H9 (cell line): ENCODE measurements around the gene ADARB2. TPM values are rescaled to one million over a fixed set of nuclear protein-coding genes. Genes with fewer than 3 reads are reported as not detected.
A peak's percentile ranks its signal among the peaks of the same experiment; 100 is the strongest.

Experiments
- DNase-seq: peaks from one replicate; pipeline ENCODE4 v3.0.0-alpha.2; 2017
- H2AFZ ChIP-seq: one replicate; pipeline ENCODE4 v1.6.1; 2013; ENCODE audit warnings: mild to moderate bottlenecking, low read length, control low read depth, moderate library complexity
- H2AK5ac ChIP-seq: 2 replicates; pipeline ENCODE4 v1.6.1; 2013; ENCODE audit warnings: low read length, control low read depth, mixed read lengths; ENCODE audit not compliant: insufficient read length
- H2BK120ac ChIP-seq: one replicate; pipeline ENCODE4 v1.6.1; 2013; ENCODE audit warnings: low read depth, mild to moderate bottlenecking, low read length, control low read depth, inconsistent platforms; ENCODE audit not compliant: poor library complexity, severe bottlenecking
- H2BK12ac ChIP-seq: 2 replicates; pipeline ENCODE4 v1.6.1; 2013; ENCODE audit warnings: low read length, control low read depth, mixed read lengths, low read depth; ENCODE audit not compliant: insufficient read length
- H2BK15ac ChIP-seq: 2 replicates; pipeline ENCODE4 v1.6.1; 2013; ENCODE audit warnings: low read depth, low read length, control low read depth
- H2BK20ac ChIP-seq: one replicate; pipeline ENCODE4 v1.6.1; 2013; ENCODE audit warnings: low read depth, mild to moderate bottlenecking, low read length, control low read depth, inconsistent platforms; ENCODE audit not compliant: poor library complexity, severe bottlenecking
- H2BK5ac ChIP-seq: 2 replicates; pipeline ENCODE4 v1.6.1; 2013; ENCODE audit warnings: low read length, control low read depth, mixed read lengths; ENCODE audit not compliant: insufficient read length
- H3K14ac ChIP-seq: 2 replicates; pipeline ENCODE4 v1.6.1; 2013; ENCODE audit warnings: low read length, control low read depth; ENCODE audit not compliant: insufficient read depth
- H3K18ac ChIP-seq: 2 replicates; pipeline ENCODE4 v1.6.1; 2013; ENCODE audit warnings: low read depth, mild to moderate bottlenecking, mixed read lengths, low read length, control low read depth; ENCODE audit not compliant: insufficient read length
- H3K23ac ChIP-seq: 2 replicates; pipeline ENCODE4 v1.6.1; 2013; ENCODE audit warnings: low read length, control low read depth, mixed read lengths, low read depth; ENCODE audit not compliant: insufficient read length
- H3K23me2 ChIP-seq: 2 replicates; pipeline ENCODE4 v1.6.1; 2013; ENCODE audit warnings: low read depth, mild to moderate bottlenecking, mixed read lengths, low read length, control low read depth; ENCODE audit not compliant: insufficient read length, poor library complexity, severe bottlenecking
- H3K27ac ChIP-seq: 2 replicates; pipeline ENCODE4 v1.5.1; 2013; ENCODE audit warnings: low read length, control low read depth, mixed read lengths, low read depth; ENCODE audit not compliant: insufficient read length
- H3K27me3 ChIP-seq: 2 replicates; pipeline ENCODE4 v1.6.1; 2013; ENCODE audit warnings: low read length, control low read depth, inconsistent platforms; ENCODE audit not compliant: insufficient read depth
- H3K4ac ChIP-seq: 2 replicates; pipeline ENCODE4 v1.6.1; 2013; ENCODE audit warnings: low read depth, mild to moderate bottlenecking, control low read depth, inconsistent platforms, low read length, moderate library complexity
- H3K4me1 ChIP-seq: 2 replicates; pipeline ENCODE4 v1.6.1; 2013; ENCODE audit warnings: low read length, control low read depth, inconsistent platforms; ENCODE audit not compliant: insufficient read depth
- H3K4me2 ChIP-seq: 2 replicates; pipeline ENCODE4 v1.6.1; 2013; ENCODE audit warnings: low read length, control low read depth, mixed read lengths; ENCODE audit not compliant: insufficient read length, insufficient read depth
- H3K56ac ChIP-seq: 2 replicates; pipeline ENCODE4 v1.6.1; 2013; ENCODE audit warnings: low read depth, mild to moderate bottlenecking, mixed read lengths, low read length, control low read depth; ENCODE audit not compliant: insufficient read length
- H3K79me1 ChIP-seq: 2 replicates; pipeline ENCODE4 v1.6.1; 2013; ENCODE audit warnings: low read depth, mild to moderate bottlenecking, moderate library complexity, low read length, control low read depth, inconsistent platforms; ENCODE audit not compliant: insufficient read depth, poor library complexity, severe bottlenecking
- H3K79me2 ChIP-seq: 2 replicates; pipeline ENCODE4 v1.6.1; 2013; ENCODE audit warnings: low read length, control low read depth, inconsistent platforms; ENCODE audit not compliant: insufficient read depth
- H3K9ac ChIP-seq: 2 replicates; pipeline ENCODE4 v1.6.1; 2013; ENCODE audit warnings: low read length, control low read depth, mixed read lengths; ENCODE audit not compliant: insufficient read length; ENCODE audit errors: extremely low read depth
- H3K9me3 ChIP-seq: one replicate; pipeline ENCODE4 v1.6.1; 2013; ENCODE audit warnings: low read depth, low read length, inconsistent platforms; ENCODE audit not compliant: control insufficient read depth
- H3T11ph ChIP-seq: one replicate; pipeline ENCODE4 v1.6.1; 2013; ENCODE audit warnings: mild to moderate bottlenecking, low read length, control low read depth, inconsistent platforms
- H4K20me1 ChIP-seq: one replicate; pipeline ENCODE4 v1.6.1; 2013; ENCODE audit not compliant: control insufficient read depth, insufficient read length, insufficient read depth
- H4K5ac ChIP-seq: 2 replicates; pipeline ENCODE4 v1.6.1; 2013; ENCODE audit warnings: low read depth, mild to moderate bottlenecking, mixed read lengths, low read length, control low read depth; ENCODE audit not compliant: insufficient read length
- H4K8ac ChIP-seq: replicated peaks from 2 replicates; pipeline ENCODE4 v1.6.1; 2013; ENCODE audit warnings: low read length, control low read depth, mixed read lengths, low read depth; ENCODE audit not compliant: insufficient read length
- H4K91ac ChIP-seq: 2 replicates; pipeline ENCODE4 v1.6.1; 2013; ENCODE audit warnings: low read depth, mild to moderate bottlenecking, moderate library complexity, mixed read lengths, low read length, control low read depth; ENCODE audit not compliant: insufficient read length
- H3K27ac Mint-ChIP-seq, 3 experiments: 2 replicates in 2 of 3; 3 replicates in 1 of 3; pipeline ENCODE4 v1.8.0; 2020 to 2021; ENCODE audit warnings: mixed read lengths in 3 of 3, mild to moderate bottlenecking in 1 of 3, moderate library complexity in 1 of 3
- H3K27me3 Mint-ChIP-seq: 2 replicates; pipeline ENCODE4 v1.8.0; 2021; ENCODE audit warnings: low read depth, mild to moderate bottlenecking, moderate library complexity, mixed read lengths
- H3K36me3 Mint-ChIP-seq, 3 experiments: 2 replicates in 2 of 3; 3 replicates in 1 of 3; pipeline ENCODE4 v1.8.0; 2020 to 2021; ENCODE audit warnings: low read depth in 3 of 3, mixed read lengths in 3 of 3; ENCODE audit not compliant: insufficient read depth in 1 of 3
- H3K4me1 Mint-ChIP-seq, 2 experiments: 2 replicates each; pipeline ENCODE4 v1.8.0; 2020; ENCODE audit warnings: mixed read lengths in 2 of 2
- H3K4me3 Mint-ChIP-seq, 2 experiments: 2 replicates in 1 of 2; 3 replicates in 1 of 2; pipeline ENCODE4 v1.8.0; 2020 to 2021; ENCODE audit warnings: mild to moderate bottlenecking in 2 of 2, mixed read lengths in 2 of 2, moderate library complexity in 1 of 2
- H3K9me3 Mint-ChIP-seq, 2 experiments: 2 replicates in 1 of 2; 3 replicates in 1 of 2; pipeline ENCODE4 v1.8.0; 2020; ENCODE audit warnings: mild to moderate bottlenecking in 2 of 2, mixed read lengths in 2 of 2, moderate library complexity in 1 of 2
- CTCF ChIP-seq: fragments of 200-600 bp; sonication (generic); conservative IDR thresholded peaks from 3 replicates; pipeline ENCODE4 v1.8.0; 2021; ENCODE audit warnings: antibody characterized with exemption, mild to moderate bottlenecking
- WGBS: extraction: QIAGEN DNeasy Blood & Tissue Kit; methylation state at CpG from one replicate; pipeline ENCODE4 v1.1.7; 2013; ENCODE audit warnings: missing lambda C conversion rate, low lambda C conversion rate, mixed read lengths; ENCODE audit not compliant: insufficient read length; ENCODE audit errors: extremely low coverage; 5-methylcytosine and 5-hydroxymethylcytosine counted together
- total RNA-seq: library from RNA; stranded (reverse); gene quantifications from 2 replicates; pipeline ENCODE4 v1.2.1, GENCODE V29; 2021

The ADARB2 gene
- total RNA-seq, 1 experiment from 2014 or later: 0.87 TPM

DNA sequence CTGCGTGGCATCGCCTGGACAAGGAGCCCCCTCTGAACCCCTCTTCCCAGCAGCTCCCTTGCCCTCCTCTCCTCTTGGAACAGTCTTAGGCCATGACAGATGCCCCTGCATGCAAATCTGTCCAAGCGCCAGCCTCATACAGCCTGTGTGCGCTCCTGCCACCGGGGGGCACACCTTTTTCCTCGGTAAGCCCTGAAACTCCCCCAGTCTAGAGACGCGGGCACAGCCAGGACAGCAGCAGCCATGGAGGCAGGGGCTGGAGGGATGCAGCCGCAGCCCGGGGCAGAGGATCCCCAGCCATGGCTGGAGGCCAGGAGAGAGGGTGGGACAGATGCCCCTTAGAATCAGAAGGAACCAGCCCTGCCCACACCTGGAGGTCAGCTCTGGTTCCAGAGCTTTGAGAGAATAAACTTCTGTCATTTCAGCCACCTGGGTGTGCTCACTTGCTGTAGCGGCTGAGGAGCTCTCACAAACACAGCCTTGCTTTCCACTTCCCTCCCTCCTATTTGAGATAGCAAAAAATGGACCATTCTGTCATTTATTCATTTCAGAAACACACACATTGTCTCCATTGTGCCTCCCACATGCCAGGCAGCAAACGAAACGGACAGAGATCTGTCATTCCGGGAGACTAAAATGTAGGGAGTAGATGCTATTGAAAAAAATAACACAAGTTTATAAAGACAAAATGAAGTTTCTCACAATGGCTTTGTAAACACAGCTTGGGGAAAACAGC, 439.6 kb downstream of the ADARB2 start:
- Histone ChIP-seq H3K56ac (no peak overlapping the region), H4K8ac (no peak overlapping the region), H3K9me3 (no peaks in the 10 kb centered on the region), H2AK5ac (no peak overlapping the region), H2BK15ac (no peak overlapping the region), H2AFZ (no peak overlapping the region), H3K4me1 (peaks cover 3% of the 10 kb centered on the region; the same call in 1 of the 2 replicates), H3K23ac (no peak overlapping the region), H3K9ac (no peak overlapping the region), H3K4me2 (no peak overlapping the region), H2BK20ac (no peak overlapping the region), H3K79me1 (no peaks in the 10 kb centered on the region), H2BK5ac (no peak overlapping the region), H3K27ac (no peak overlapping the region), H3K18ac (no peak overlapping the region), H4K20me1 (no peaks in the 10 kb centered on the region), H4K91ac (no peak overlapping the region), H2BK120ac (no peak overlapping the region), H3K27me3 (no peaks in the 10 kb centered on the region), H3K4ac (no peak overlapping the region), H3K23me2 (no peaks in the 10 kb centered on the region), H3K79me2 (no peaks in the 10 kb centered on the region), H3K14ac (no peak overlapping the region), H2BK12ac (no peak overlapping the region), H3T11ph (no peak overlapping the region), H4K5ac (no peak overlapping the region)
- Mint-ChIP-seq H3K27me3 (peaks cover 1% of the 10 kb centered on the region), H3K36me3 (peaks cover 0 to 16% (median 4%) of the 10 kb centered on the region in 3 experiments; a peak in 4 of 7 replicates), H3K4me3 (no peak overlapping the region), H3K27ac (peak overlapping the region in 2 of 3 experiments; percentile 81 to 92; a peak in 2 of 7 replicates), H3K4me1 (peaks cover 43 to 44% of the 10 kb centered on the region in 2 experiments), H3K9me3 (peaks cover 2 to 14% of the 10 kb centered on the region in 2 experiments; a peak in 4 of 5 replicates)
- peak; percentile 73 for DNase-seq
- TF ChIP-seq CTCF: peak; percentile 62
- no CpG with 5 or more reads among the region's 14 CpGs for WGBS
